Esophagus muscularis mucosa (tissue), 3 donors: ENCODE data around the gene NDUFS8.

ENCODE experiments used
- CTCF ChIP-seq, 3 experiments: fragments of 200-600 bp in 2 of 3; fragments of 450-650 bp in 1 of 3; sonication (generic) in 2 of 3; IDR thresholded peaks; one replicate each; pipeline ENCODE4 v1.5.1; 2017 to 2019; ENCODE audit warnings: antibody characterized with exemption in 3 of 3, mild to moderate bottlenecking in 2 of 3, moderate library complexity in 1 of 3
- POLR2A ChIP-seq: fragments of 450-650 bp; IDR thresholded peaks from one replicate; pipeline ENCODE4 v1.6.1; 2017; ENCODE audit warnings: antibody characterized with exemption, moderate library complexity, mild to moderate bottlenecking, low read depth

GRCh38 chr11:68040957-68041591 lies 10.6 kb downstream of the NDUFS8 start:
- TF ChIP-seq CTCF (IDR thresholded peaks at IDR 0.05) (no peak), POLR2A (no peak)
